ENCODE data around the gene TTC39C.

GRCh38 chr18:24064391-24065100 is 50.0 kb downstream of the TTC39C start:
- TF ChIP-seq CTCF (conservative IDR thresholded peaks at IDR 0.05; ENCODE audit: low read depth, low read length) (no peak), EZH2phosphoT487 (IDR thresholded peaks at IDR 0.05; ENCODE audit: borderline replicate concordance, low read length) (no peak), EZH2 (IDR thresholded peaks at IDR 0.05; ENCODE audit: low read length, unreplicated experiment) (no peak)

All from PC-3 (cell line).